SU-DHL-6 (cell line): ENCODE measurements around the gene ATP5PB.
A peak's percentile ranks its signal among the peaks of the same experiment; 100 is the strongest.

Source experiments
- H2AFZ ChIP-seq: fragments of 200-600 bp; sonication (generic); 2 replicates; pipeline ENCODE4 v1.6.1; 2014; ENCODE audit warnings: low read depth, mild to moderate bottlenecking, moderate library complexity, mixed read lengths, antibody characterized with exemption, low read length; ENCODE audit not compliant: severe bottlenecking
- H3F3A ChIP-seq: fragments of 200-600 bp; shearing (Covaris generic); 2 replicates; pipeline ENCODE4 v1.6.0; 2016; ENCODE audit warnings: antibody characterized with exemption, mild to moderate bottlenecking; ENCODE audit not compliant: insufficient read depth
- H3K27ac ChIP-seq: fragments of 200-600 bp; sonication (generic); 2 replicates; pipeline ENCODE4 v1.5.1; 2016; ENCODE audit warnings: low read depth, mild to moderate bottlenecking, low read length, moderate library complexity, mixed read lengths
- H3K27me3 ChIP-seq: fragments of 200-600 bp; sonication (generic), shearing (Covaris generic); 2 replicates; pipeline ENCODE4 v1.6.0; 2014; ENCODE audit warnings: mild to moderate bottlenecking, low read length
- H3K36me3 ChIP-seq: fragments of 200-600 bp; sonication (generic); 2 replicates; pipeline ENCODE4 v1.6.1; 2014; ENCODE audit warnings: mild to moderate bottlenecking, low read length, mixed read lengths
- H3K4me2 ChIP-seq: fragments of 300-600, 200-600 bp; shearing (Covaris generic), sonication (generic); 2 replicates; pipeline ENCODE4 v1.6.0; 2014; ENCODE audit warnings: low read length, low read depth, mild to moderate bottlenecking; ENCODE audit not compliant: poor library complexity, severe bottlenecking
- H3K4me3 ChIP-seq: fragments of 200-600 bp; sonication (generic); 2 replicates; pipeline ENCODE4 v1.5.1; 2014; ENCODE audit warnings: antibody characterized with exemption, low read length, mild to moderate bottlenecking, mixed read lengths; ENCODE audit not compliant: insufficient read depth, poor library complexity, severe bottlenecking
- H3K79me2 ChIP-seq: fragments of 200-600 bp; sonication (generic); 2 replicates; pipeline ENCODE4 v1.6.1; 2014; ENCODE audit warnings: mild to moderate bottlenecking, low read length, moderate library complexity; ENCODE audit not compliant: insufficient read depth
- H3K9ac ChIP-seq: fragments of 200-600 bp; sonication (generic); 2 replicates; pipeline ENCODE4 v1.7.0; 2014; ENCODE audit warnings: mild to moderate bottlenecking, low read length
- H3K9me2 ChIP-seq: fragments of 200-600 bp; sonication (generic); replicated peaks from 2 replicates; pipeline ENCODE4 v1.6.1; 2014; ENCODE audit warnings: low read length; ENCODE audit not compliant: insufficient read depth
- H3K9me3 ChIP-seq: fragments of 200-600 bp; sonication (generic); 2 replicates; pipeline ENCODE4 v1.6.1; 2014; ENCODE audit warnings: low read length, mixed read lengths; ENCODE audit not compliant: insufficient read depth
- H4K20me1 ChIP-seq: fragments of 200-600 bp; sonication (generic); 2 replicates; pipeline ENCODE4 v1.6.1; 2014; ENCODE audit warnings: low read depth, mild to moderate bottlenecking, antibody characterized with exemption, low read length, moderate library complexity, mixed read lengths
- EZH2phosphoT487 ChIP-seq: fragments of 200-600 bp; sonication (generic), shearing (Covaris generic); conservative IDR thresholded peaks from 2 replicates; pipeline ENCODE4 v1.6.1; 2018; ENCODE audit warnings: mild to moderate bottlenecking, antibody characterized with exemption, low read length, moderate library complexity, mixed read lengths
- TF ChIP-seq, protein P1 (sequence below): fragments of 200-600 bp; sonication (generic); IDR thresholded peaks from one replicate; pipeline ENCODE4 v1.5.1; 2017; ENCODE audit warnings: antibody characterized with exemption, mild to moderate bottlenecking, low read length, moderate library complexity; ENCODE audit not compliant: insufficient read depth, poor library complexity, severe bottlenecking

Gene ATP5PB

DNA sequence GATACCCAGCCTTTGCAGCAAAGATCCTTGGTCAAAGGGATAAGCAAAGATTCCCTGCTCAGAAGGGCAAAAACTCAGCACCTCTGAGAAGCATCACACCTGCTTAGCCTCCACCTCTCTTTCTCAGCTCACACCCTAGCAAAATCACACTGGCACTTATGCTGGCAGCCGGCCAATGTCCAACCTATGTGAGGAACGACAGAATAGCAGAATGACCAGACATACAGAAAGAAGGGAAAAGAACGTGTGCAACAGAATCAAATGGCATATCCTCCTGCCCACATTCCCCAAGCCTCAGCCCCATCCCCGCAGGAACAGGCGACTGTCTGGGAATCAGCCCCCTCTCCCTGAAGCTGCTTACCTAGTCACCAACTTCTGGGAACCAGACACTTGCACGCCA lies 54.8 kb downstream of the ATP5PB start:
- no peak overlapping the region for H3K4me3 ChIP-seq
- H4K20me1 ChIP-seq = no peaks in the 10 kb centered on the region
- no peak for TF ChIP-seq EZH2phosphoT487
- TF ChIP-seq, protein P1, sequence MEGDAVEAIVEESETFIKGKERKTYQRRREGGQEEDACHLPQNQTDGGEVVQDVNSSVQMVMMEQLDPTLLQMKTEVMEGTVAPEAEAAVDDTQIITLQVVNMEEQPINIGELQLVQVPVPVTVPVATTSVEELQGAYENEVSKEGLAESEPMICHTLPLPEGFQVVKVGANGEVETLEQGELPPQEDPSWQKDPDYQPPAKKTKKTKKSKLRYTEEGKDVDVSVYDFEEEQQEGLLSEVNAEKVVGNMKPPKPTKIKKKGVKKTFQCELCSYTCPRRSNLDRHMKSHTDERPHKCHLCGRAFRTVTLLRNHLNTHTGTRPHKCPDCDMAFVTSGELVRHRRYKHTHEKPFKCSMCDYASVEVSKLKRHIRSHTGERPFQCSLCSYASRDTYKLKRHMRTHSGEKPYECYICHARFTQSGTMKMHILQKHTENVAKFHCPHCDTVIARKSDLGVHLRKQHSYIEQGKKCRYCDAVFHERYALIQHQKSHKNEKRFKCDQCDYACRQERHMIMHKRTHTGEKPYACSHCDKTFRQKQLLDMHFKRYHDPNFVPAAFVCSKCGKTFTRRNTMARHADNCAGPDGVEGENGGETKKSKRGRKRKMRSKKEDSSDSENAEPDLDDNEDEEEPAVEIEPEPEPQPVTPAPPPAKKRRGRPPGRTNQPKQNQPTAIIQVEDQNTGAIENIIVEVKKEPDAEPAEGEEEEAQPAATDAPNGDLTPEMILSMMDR = no peak
- no peaks in the 10 kb centered on the region for H3K36me3 ChIP-seq
- H3K27ac ChIP-seq = no peak overlapping the region
- peaks cover 24% of the 10 kb centered on the region for H3F3A ChIP-seq
- no peaks in the 10 kb centered on the region for H3K27me3 ChIP-seq
- peak overlapping the region; percentile 82 for H2AFZ ChIP-seq
- no peaks in the 10 kb centered on the region for H3K9me2 ChIP-seq
- H3K79me2 ChIP-seq = no peaks in the 10 kb centered on the region
- no peaks in the 10 kb centered on the region for H3K9me3 ChIP-seq
- no peak overlapping the region for H3K4me2 ChIP-seq
- H3K9ac ChIP-seq = no peak overlapping the region

DNA sequence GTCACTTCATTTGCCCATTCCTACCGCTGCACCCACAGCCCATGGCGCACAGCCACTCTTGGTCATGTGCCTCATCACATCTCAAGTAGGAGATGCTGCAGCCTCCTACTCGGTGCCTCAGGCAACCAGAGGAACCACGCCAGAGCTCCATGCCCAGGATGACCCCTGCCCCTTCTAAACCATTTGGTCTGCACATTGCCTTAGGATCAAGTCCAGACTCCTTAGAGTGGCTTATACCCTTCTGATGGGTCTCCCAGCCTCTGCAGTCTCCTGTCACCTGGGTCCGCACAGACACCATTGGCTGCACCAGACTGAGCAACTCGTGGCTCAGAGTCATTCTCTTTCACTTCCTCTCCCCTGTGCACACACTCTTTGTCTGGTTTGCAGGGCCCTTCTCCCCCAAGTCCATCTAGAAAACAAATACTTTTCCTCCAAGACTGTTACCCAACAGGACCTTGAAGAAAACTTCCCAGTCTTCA lies 56.4 kb downstream of the ATP5PB start:
- Histone ChIP-seq H3K4me3 (no peak overlapping the region), H3K27ac (peak overlapping the region; percentile 98), H3K79me2 (no peaks in the 10 kb centered on the region), H2AFZ (peak overlapping the region; percentile 59), H3K4me2 (peak overlapping the region; percentile 88), H3K27me3 (no peaks in the 10 kb centered on the region), H3F3A (peaks cover 24% of the 10 kb centered on the region), H3K9me3 (no peaks in the 10 kb centered on the region), H3K36me3 (no peaks in the 10 kb centered on the region), H3K9ac (peak overlapping the region; percentile 42), H4K20me1 (no peaks in the 10 kb centered on the region), H3K9me2 (no peaks in the 10 kb centered on the region)
- TF ChIP-seq, protein P1 = no peak
- no peak for TF ChIP-seq EZH2phosphoT487

DNA sequence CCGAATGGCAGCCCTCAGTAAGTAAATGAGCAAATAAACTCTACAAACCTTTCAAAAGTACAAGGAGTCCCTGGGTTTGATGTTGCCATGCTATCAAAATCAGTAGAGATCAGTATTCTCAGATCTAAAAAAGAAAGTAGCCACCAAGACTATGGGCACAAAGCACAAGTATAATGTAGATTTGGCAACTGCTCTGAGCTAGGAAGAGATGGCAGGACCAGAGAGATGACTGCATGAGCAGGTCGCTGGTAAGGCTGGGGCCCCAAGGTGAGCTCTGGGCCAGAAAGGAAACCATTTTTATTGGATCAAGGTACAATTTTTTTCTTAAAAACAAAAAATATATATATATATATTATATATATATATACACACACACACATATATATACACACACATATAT lies 57.3 kb downstream of the ATP5PB start:
- no peak for TF ChIP-seq EZH2phosphoT487
- TF ChIP-seq, protein P1 = no peak
- Histone ChIP-seq H3K4me2 (peak overlapping the region; percentile 88), H3F3A (peaks cover 24% of the 10 kb centered on the region), H3K9me3 (no peaks in the 10 kb centered on the region), H2AFZ (peak overlapping the region; percentile 29), H3K9ac (peak overlapping the region; percentile 42), H3K27me3 (no peaks in the 10 kb centered on the region), H3K27ac (peak overlapping the region; percentile 98), H4K20me1 (no peaks in the 10 kb centered on the region), H3K4me3 (no peak overlapping the region), H3K79me2 (no peaks in the 10 kb centered on the region), H3K9me2 (no peaks in the 10 kb centered on the region), H3K36me3 (no peaks in the 10 kb centered on the region)
